Measurements from ENCODE around the gene HSFX2.

GRCh38 chrX:149607699-149608098 is 12.6 kb upstream of the HSFX2 start:
- TF ChIP-seq SIN3A (IDR thresholded peaks at IDR 0.05; ENCODE audit: borderline replicate concordance, insufficient read depth, low read depth, low read length) (no peak), CTCF (IDR thresholded peaks at IDR 0.05) (no peak), POLR2AphosphoS5 (IDR thresholded peaks at IDR 0.05; ENCODE audit: low read depth, low read length) (no peak), REST (IDR thresholded peaks at IDR 0.05; ENCODE audit: insufficient read depth in 1 of 2, low read depth in 2 of 2, low read length in 1 of 2) (no peak)

Data from Panc1 (cell line).